HG03108 (cell line): ENCODE results near the gene DEFB112.

Experiments
- ATAC-seq: cut with Tn5 transposase; IDR thresholded peaks from one replicate; pipeline ENCODE4 v1.9.1; 2021; ENCODE audit warnings: moderate library complexity; ENCODE audit not compliant: unreplicated experiment

DEFB112 gene

DNA sequence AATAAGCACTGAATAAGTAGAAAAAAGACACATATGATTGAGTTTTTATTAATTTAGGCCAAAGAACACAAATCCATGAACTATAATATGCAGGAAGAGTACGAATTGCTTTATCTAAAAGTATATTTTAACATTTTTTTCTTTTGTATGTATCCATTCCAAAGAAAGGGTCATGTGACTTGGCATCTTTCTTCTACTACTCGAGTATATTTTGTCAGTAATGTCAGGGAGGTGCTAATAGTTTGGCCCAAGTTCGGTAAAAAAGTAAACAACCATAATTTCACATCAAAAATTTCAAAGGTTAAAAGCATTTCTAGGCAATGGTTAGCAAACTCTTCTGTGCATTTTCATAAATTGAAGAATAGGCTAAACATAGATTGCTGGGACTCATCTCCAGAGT is 46.6 kb downstream of the DEFB112 start:
- ATAC-seq, result no peak

DNA sequence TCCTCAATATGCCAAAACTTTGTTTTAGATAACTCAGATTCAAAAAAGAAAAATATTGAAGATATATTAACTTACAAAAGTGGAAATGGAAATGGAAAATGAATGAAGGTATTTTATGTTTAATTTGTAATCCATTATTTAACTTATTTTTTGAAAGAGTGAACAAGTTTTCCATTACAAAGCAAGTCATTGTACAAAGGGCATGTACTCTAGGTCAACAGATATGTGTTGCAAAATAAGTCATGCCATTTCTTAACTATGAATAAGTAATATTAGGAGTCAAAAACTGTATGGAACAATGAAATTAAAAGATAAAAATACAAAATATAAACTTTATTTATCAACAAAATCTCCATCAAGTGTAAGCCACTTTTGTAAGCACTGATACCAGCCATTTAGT is 54.5 kb downstream of the DEFB112 start:
- ATAC-seq, result no peak
